ENCODE results near the gene OR7C1.
"Not testable (repeated sequence)": the region's sequence is repeated elsewhere in the genome, so short reads cannot be mapped to it uniquely, and the experiment has no call there.

Gene OR7C1

DNA sequence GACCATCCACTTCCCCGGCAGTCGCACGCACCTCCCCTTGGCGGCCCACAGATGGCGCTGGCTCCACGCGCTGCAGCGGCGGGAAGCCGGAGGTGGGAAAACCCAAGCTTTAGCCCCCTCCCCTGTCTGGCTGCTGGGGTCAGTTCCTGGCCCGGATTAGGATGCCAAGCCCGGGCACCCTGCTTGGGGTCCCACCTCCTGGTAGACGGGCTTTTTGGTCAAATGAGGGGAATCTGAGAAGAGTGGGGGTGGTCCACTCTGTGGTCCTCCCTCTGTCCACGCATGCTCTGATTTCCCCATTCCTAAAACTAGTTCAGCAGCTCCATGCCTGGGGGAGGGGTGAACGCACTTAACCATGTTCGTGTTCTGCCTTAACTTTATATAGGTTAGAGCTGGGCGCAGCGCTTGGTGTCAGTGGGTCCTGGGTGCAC is 48.5 kb downstream of the OR7C1 start:
- no peak overlapping the region for H3K4me3 ChIP-seq (ENCODE audit: low read depth, low read length)
- in situ Hi-C loops (cut with HindIII; ENCODE audit: low sequenced_read_pairs): no loop called here
- DNase-seq (ENCODE audit: low read depth, low spot score): no peak
- peak; percentile 58 for TF ChIP-seq CTCF (IDR thresholded peaks at IDR 0.05; ENCODE audit: low read depth, low read length)

DNA sequence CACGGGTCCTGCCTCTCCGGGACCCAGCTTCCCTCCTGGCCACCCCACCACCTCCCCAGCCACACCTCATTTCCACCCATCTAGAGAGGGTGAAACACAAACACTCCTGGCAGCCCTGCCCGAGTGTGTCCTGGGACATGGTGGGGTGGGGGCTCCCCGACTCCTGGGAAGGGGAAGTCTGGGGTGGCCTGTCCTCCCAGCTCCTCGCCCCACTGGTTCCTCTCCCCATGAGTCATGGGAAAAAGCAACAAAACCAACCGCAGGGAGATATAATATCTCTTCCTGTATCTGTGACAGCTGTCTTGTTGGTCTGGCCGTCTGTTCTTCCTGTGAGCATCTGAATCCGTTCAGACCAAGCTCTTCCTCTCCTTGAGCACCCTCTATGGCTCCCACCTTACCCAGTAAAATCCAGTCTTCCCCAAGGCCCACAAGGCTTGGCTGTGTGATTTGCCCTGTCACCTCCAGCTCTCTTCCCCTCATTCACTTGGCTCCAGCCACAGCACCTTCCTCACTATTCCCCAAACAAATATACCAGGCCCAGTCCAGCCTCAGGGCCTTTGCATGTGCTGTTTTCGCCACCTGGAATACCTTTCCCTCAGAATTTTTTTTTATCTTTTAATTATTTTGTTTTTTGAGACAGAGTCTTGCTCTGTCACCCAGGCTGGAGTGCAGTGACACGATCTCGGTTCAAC is 49.7 kb downstream of the OR7C1 start:
- in situ Hi-C loops (cut with HindIII; ENCODE audit: low sequenced_read_pairs); H3K4me3 ChIP-seq (ENCODE audit: low read depth, low read length): not testable (repeated sequence)

GRCh38 chr19:14784730-14785101 is 50.3 kb downstream of the OR7C1 start:
- H3K4me3 ChIP-seq (ENCODE audit: low read depth, low read length); in situ Hi-C loops (cut with HindIII; ENCODE audit: low sequenced_read_pairs): not testable (repeated sequence)
- peak; percentile 2 for DNase-seq (ENCODE audit: low read depth, low spot score)

More for the DNA sequence above, 49.7 kb downstream of the OR7C1 start:
- not testable (repeated sequence) for DNase-seq (ENCODE audit: low read depth, low spot score)

DNA sequence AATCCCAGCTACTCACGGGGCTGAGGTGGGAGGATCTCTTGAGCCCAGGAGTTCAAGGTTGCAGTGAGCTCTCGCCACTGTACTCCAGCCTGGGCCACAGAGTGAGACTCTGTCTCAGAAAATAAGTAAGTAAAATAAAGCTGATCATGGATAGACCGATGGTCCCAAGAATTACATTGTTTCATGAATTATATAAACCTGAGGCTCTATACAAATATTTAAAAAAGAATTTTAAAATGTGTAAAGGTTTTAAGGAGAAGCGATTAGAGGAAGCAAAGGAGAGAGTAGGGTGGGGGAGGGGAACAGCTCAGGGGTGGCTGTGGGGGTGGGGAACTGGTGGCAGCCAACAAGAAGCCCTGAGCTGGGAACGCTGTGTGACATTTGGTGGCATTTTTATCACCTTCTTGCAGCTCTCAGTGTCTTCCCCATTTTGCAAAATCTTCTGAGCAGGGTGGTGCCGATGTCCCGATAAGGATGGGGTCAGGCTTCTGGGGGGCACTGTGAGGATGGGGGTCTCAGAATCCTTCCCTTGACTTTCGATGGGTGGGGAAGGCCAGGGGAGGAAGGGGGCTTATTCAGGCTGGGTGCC is 51.5 kb downstream of the OR7C1 start:
- in situ Hi-C loops (cut with HindIII; ENCODE audit: low sequenced_read_pairs); H3K4me3 ChIP-seq (ENCODE audit: low read depth, low read length); DNase-seq (ENCODE audit: low read depth, low spot score): not testable (repeated sequence)

DNA sequence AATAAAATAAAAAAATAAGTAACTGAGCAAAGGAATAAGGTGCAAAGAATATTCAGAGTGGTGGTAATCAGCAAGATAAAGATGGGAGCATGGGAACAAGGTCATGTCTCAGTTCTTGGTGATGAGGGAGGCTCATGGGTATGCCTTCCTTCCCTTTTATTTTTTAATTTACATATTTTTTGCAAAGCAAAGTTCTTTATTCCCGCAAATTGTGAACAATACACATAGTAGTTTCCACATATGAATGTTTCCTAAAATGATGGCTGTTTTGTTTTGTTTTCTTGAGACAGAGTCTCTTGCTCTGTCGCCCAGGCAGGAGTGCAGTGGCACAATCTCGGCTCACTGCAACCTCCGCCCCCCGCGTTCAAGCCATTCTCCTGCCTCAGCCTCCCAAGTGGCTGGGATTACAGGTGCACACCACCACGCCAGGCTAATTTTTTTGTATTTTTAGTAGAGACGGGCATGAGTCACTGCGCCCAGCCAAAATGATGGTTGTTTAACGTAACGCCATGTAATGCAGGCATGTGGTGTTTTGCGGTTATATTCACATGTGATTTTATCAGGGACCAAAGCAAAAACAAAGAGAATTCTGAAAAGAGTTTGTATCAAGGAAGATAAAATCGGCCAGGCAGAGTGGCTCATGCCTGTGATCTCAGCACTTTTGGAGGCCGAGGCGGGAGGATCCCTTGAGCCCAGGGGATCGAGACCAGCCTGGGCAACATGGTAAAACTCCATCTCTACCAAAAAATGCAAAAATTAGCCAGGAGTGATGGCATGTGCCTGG is 52.2 kb downstream of the OR7C1 start:
- no peak for DNase-seq (ENCODE audit: low read depth, low spot score)
- in situ Hi-C loops (cut with HindIII; ENCODE audit: low sequenced_read_pairs): no loop called here
- H3K4me3 ChIP-seq (ENCODE audit: low read depth, low read length): no peak overlapping the region
- no peak for TF ChIP-seq CTCF (IDR thresholded peaks at IDR 0.05; ENCODE audit: low read depth, low read length)

DNA sequence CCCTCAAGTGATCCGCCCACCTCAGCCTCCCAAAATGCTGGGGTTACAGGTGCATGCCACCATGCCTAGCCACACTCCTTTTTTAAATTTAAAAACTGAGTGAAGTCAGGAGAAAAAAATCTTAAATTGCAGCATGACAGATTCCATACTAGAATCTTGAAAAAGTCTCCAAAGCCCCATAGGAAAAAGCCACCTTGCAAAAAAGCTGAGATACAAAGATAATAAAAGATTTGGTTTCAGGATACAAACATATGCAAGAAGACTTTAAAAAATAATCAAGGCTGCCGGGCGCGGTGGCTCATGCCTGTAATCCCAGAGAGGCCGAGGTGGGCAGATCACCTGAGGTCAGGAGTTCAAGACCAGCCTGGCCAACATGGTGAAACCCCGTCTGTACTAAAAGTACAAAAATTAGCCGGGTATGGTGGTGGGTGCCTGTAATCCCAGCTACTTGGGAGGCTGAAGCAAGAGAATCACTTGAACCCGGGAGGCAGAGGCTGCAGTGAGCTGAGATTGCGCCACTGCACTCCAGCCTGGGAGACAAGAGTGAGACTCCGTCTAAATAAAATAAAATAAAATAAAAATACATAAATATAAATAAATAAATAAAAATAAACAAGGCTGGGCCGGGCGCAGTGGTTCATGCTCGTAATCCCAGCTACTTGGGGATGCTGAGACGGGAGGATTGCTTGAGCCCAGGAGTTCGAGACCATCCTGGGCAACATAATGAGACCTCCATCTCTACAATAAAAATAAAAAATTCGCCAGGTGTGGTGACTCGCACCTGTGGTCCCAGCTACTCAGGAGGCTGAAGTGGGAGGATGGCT is 53.1 kb downstream of the OR7C1 start:
- in situ Hi-C loops (cut with HindIII; ENCODE audit: low sequenced_read_pairs); DNase-seq (ENCODE audit: low read depth, low spot score); H3K4me3 ChIP-seq (ENCODE audit: low read depth, low read length): not testable (repeated sequence)

DNA sequence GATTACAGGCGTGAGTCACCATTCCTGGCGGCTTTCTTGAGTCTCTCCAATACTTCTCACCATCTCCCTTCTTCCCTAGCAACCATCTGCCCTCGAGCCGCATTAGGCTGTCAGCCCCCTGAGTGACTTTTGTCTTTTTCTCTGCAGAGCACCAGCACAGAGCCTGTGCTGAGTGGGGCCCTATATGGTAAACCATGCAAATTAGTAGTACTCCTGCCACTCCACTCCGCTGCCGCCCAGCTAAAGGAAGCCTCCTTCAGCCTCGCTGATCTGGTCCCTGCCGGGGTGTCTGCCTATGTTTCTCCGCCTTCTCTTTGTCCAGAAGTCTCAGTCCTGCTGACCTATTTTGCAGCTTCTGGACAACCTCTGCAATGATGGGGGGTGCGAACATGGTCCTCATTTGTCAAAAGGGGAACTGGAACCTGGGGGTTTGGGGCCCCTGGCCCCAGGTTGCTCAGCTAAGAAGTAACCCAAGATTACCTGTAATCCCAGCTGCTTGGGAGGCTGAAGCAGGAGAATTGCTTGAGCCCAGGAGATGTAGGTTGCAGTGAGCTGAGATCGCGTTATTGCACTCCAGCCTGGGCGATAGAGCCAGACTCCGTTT is 54.3 kb downstream of the OR7C1 start:
- DNase-seq (ENCODE audit: low read depth, low spot score); H3K4me3 ChIP-seq (ENCODE audit: low read depth, low read length); in situ Hi-C loops (cut with HindIII; ENCODE audit: low sequenced_read_pairs): not testable (repeated sequence)

GRCh38 chr19:14779151-14779550 is 55.8 kb downstream of the OR7C1 start:
- H3K4me3 ChIP-seq (ENCODE audit: low read depth, low read length): no peak overlapping the region
- in situ Hi-C loops (cut with HindIII; ENCODE audit: low sequenced_read_pairs): no loop called here
- TF ChIP-seq CTCF (IDR thresholded peaks at IDR 0.05; ENCODE audit: low read depth, low read length): no peak
- DNase-seq (ENCODE audit: low read depth, low spot score): no peak

DNA sequence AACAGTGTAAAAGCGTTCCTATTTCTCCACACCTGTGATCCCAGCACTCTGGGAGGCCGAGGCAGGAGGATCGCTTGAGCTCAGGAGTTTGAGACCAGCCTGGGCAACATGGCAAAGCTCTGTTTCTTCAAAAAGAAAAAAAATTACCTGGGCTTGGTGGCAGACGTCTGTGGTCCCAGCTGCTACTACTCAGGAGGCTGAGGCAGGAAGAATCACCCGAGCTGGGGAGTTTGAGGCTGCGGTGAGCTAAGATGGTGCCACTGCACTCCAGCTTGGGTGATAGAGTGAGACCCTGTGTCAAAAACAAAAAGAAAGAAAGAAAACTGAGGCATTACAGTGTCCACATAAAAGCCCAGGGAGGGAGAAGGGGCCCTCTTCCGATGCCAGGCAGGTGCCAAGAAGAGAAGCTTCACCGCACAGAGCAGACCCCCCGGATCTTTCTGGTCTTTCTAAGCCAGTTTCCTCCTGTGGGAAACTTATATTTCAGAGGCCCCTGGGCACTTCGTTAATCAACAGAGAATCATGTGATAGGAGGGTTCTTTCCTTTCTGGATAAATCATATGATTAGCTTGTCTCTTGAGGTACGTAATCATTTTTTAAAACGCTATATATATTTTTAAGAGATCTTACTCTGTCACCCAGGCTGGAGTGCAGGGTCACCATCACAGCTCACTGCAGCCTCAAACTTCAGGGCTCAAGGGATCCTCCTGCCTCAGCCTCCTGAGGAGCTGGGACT is 56.7 kb downstream of the OR7C1 start, which contains the start of gene ADGRE2:
Gene ADGRE2, minus strand, starts transcription at position 451 of the 736 bp plus-strand sequence. CDS start 1,804 bp downstream, outside the sequence.
- DNase-seq (ENCODE audit: low read depth, low spot score); H3K4me3 ChIP-seq (ENCODE audit: low read depth, low read length); in situ Hi-C loops (cut with HindIII; ENCODE audit: low sequenced_read_pairs): not testable (repeated sequence)

DNA sequence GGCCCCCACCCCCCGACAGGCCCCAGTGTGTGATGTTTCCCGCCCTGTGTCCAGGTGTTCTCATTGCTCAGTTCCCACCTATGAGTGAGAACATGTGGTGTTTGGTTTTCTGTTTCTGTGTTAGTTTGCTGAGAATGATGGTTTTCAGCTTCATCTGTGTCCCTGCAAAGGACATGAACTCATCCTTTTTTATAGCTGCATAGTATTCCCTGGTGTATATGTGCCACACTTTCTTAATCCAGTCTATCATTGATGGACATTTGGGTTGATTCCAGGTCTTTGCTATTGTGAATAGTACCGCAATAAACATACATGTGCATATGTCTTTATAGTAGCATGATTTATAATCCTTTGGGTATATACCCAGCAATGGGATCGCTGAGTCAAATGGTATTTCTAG is 57.3 kb downstream of the OR7C1 start:
- H3K4me3 ChIP-seq (ENCODE audit: low read depth, low read length); in situ Hi-C loops (cut with HindIII; ENCODE audit: low sequenced_read_pairs); DNase-seq (ENCODE audit: low read depth, low spot score): not testable (repeated sequence)

Data from astrocyte of the spinal cord (primary cell).